Ishikawa (cell line): Measurements from ENCODE around the gene ZNF469.

Experiments used
- CEBPB ChIP-seq: IDR thresholded peaks from 2 replicates; pipeline ENCODE4 v1.6.1; 2012
- CREB1 ChIP-seq: IDR thresholded peaks from 2 replicates; pipeline ENCODE4 v1.6.1; 2012; ENCODE audit warnings: low read depth
- EGR1 ChIP-seq: IDR thresholded peaks from 2 replicates; pipeline ENCODE4 v1.6.1; 2012
- EP300 ChIP-seq: IDR thresholded peaks from 2 replicates; pipeline ENCODE4 v1.6.1; 2012; ENCODE audit warnings: borderline replicate concordance
- FOXM1 ChIP-seq: IDR thresholded peaks from 2 replicates; pipeline ENCODE4 v1.6.1; 2012; ENCODE audit warnings: low read depth, borderline replicate concordance
- NFIC ChIP-seq: IDR thresholded peaks from 2 replicates; pipeline ENCODE4 v1.6.1; 2012
- RAD21 ChIP-seq: IDR thresholded peaks from 2 replicates; pipeline ENCODE4 v1.6.1; 2012; ENCODE audit warnings: low read depth
- TAF1 ChIP-seq: IDR thresholded peaks from 2 replicates; pipeline ENCODE4 v1.6.1; 2012; ENCODE audit warnings: low read depth, mild to moderate bottlenecking
- TCF12 ChIP-seq: IDR thresholded peaks from 2 replicates; pipeline ENCODE4 v1.6.1; 2012; ENCODE audit warnings: low read depth
- TEAD4 ChIP-seq: IDR thresholded peaks from 2 replicates; pipeline ENCODE4 v1.6.1; 2012
- YY1 ChIP-seq: IDR thresholded peaks from 2 replicates; pipeline ENCODE4 v1.6.1; 2012; ENCODE audit warnings: low read depth
- ZBTB7A ChIP-seq: IDR thresholded peaks from 2 replicates; pipeline ENCODE4 v1.6.1; 2012; ENCODE audit warnings: low read depth
- TF ChIP-seq, protein P1 (sequence below): IDR thresholded peaks from 2 replicates; pipeline ENCODE4 v1.6.1; 2012
- TF ChIP-seq, protein P2 (sequence below): IDR thresholded peaks from 2 replicates; pipeline ENCODE4 v1.6.1; 2012
- TF ChIP-seq, protein P3 (sequence below): IDR thresholded peaks from 2 replicates; pipeline ENCODE4 v1.6.1; 2012; ENCODE audit warnings: low read depth, mild to moderate bottlenecking

The ZNF469 gene

DNA sequence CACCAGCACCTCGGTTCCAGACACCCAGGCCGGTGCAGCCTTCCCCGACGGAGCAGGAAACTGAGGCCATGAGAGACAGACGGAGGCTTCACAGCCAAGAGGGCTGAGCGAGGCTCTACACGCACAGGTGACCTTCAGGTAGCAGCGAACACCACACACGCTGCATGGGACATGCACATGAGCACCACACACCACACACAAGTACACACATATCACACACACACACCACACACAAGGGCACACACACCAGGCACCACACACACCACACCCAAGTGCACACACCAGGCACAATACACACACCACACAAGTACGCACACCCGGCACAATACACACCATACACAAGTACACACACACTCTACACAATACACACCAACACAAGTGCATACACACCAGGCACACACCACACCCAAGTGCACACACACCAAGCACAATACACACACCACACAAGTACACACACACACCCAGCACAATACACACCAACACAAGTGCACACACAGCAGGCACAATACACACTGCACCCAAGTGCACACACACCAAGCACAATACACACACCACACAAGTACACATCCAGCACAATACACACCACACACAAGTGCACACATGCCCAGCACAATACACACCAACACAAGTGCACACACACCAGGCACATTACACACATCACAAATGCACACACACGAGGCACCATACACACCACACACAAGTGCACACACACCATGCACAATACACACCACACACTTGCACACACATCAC lies 33.4 kb upstream of the ZNF469 start:
- TF ChIP-seq TCF12: no peak

DNA sequence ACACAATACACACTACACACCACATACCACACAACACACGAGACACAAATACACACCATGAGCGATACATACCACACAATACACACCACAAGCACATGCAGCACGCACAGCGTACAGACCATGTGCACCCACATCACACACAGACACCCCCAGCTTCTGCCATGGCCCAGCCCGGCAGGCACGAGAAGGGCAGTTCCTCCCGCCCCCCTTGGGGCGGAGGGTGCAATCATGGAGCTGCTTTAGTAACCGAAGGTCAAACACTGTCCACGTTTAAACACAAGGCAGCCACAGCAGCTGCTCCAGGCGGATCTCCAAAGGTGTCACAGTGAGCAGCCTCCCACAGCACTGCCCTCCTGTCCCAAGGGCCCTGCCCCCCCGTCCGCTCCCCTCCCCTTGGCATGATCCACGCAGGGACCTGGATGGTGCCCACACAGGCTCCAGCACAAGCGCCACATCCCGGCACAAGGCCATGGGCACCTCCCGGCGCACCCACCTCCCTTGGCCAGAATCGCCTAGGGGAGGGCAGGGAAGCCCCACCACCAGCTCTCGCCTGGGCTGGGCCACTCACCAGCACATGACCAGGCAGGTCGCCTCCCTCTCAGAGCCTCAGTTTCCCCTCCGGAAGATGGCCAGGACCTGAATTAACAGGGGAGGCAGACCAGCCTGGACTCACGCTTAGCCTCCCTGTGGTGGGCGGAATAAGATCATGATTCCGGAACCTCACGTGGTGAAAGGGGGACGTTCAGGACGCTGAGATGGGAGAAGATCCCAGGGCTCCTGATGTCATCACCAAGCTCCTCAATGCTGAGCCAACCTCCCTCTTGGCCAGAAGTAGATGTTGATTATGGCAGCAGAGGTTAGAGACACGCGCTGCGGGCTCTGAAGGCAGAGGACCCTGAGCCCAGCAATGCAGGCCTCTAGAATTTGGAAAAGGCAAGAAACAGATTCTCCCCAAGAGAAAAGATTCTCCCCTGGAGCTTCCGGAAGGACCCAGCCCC lies 32.6 kb upstream of the ZNF469 start:
- TF ChIP-seq ZBTB7A (no peak), CEBPB (no peak), TEAD4 (no peak), FOXM1 (no peak), TCF12 (no peak), RAD21 (no peak)
- TF ChIP-seq, protein P1, sequence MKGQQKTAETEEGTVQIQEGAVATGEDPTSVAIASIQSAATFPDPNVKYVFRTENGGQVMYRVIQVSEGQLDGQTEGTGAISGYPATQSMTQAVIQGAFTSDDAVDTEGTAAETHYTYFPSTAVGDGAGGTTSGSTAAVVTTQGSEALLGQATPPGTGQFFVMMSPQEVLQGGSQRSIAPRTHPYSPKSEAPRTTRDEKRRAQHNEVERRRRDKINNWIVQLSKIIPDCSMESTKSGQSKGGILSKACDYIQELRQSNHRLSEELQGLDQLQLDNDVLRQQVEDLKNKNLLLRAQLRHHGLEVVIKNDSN: no peak

DNA sequence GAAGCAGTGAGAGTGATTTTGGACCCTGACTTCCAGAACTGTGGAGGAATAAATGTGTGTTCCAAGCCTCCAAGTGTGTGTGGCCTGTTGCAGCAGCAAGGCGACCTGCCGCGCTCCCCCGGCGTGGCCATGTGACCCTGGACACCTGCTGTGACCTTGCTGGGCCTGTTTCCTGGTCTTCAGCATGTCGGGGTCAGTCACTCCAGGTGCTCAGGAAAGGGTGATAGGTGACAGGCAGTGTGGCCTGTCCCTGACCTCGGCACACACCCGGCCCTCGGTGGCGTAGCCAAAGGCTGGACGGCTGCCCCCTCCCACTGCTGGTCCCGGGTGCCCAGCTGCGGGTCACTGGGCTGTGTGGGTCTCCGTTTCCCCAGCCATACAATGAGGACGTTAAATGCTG lies 31.8 kb upstream of the ZNF469 start:
- TF ChIP-seq RAD21: no peak
- TF ChIP-seq, protein P1: peak; percentile 74
- TF ChIP-seq TCF12: no peak

DNA sequence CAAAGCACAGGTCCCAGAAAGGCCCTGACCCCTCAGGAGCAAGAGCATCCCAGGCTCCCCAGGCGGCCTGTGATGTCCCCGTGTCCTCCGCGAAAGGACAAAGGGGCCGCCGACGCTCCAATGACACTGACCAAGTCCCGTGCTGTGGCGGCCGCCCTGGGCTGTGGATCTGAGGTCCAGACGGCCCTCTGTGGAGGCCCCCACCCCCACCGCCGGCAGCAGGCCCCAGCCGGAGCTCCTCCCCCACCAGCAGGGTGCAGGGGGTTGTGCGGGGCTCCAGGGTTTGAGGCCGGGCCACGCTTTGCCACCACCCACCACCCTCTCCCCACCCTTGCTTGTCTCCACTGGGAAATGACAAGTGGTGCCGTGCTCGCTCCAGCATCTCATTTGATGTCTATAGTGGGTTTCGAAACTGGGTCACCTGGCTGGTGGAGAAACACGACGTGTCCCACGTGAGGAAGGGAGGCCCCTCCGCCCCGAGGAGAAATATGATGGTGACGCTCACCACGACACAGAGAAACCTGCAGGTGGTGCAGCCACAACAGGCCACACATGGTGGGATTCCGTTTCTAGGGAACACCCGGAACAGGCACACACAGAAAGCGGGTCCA lies 31.2 kb upstream of the ZNF469 start:
- no peak for TF ChIP-seq ZBTB7A

DNA sequence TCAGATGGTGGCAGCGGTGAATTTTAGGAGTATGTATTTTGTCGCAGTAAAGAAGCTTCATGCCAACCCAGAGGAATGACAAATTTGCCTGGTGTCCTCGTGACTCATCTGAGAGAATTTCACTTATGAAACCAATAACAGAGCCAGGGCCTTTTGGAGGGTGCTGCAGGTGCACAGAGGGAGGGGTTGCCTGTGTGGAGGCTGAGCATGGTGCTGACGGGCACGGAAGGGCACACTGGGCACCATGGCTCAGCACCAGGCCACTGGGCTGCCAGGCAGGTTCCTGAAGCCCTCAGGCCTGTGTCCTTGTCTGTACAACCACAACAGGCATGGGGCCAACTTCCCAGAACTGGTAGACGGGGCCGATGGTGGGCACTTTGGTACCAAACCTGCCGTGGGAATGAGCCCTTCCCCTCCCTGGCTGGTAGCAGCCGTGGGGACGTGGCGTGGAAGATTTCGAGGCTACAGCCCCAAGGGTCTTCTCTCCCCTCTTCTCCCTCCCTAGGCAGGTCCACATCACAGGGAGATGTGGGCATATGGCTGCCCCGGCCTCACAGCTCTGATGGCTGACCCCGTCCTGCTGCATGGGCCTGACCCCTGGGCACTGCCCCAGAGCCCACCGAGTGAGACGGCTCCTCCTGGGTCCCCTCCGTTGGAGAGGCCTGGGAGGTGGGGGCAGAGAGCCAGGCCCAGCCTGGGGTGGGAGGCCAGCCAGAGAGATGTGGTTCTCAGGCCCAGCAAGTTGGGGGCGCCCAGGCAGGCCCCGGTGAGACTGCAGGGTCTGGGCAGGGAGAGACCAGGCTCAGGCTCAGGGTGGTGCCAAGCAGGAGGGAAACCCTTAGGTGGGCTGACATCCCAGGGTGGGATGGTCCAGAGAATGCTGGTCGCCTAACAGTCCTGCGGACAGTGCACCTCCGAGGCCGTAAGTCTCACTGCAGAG lies 30.2 kb upstream of the ZNF469 start:
- TF ChIP-seq TCF12: no peak
- TF ChIP-seq EGR1: no peak
- no peak for TF ChIP-seq CREB1

DNA sequence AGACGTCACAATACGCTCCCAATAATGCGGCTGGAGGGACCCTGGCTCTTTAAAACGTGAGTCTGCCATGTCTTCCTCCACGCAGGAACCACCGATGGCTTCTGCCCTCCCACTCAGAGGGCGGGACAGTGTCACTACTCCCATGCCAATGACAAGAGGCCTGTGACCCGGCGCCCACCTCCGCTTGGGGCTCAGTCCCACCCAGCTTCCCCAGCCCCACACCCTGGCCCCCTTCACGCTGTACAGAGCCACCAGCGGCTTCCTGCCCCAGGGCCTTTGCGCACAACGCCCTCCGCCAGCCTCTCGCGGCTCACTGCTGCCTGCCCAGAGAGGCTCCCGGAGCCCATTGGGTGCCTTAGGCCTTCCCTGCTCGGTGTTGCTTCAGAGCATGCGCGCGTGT lies 29.5 kb upstream of the ZNF469 start:
- TF ChIP-seq, protein P2, sequence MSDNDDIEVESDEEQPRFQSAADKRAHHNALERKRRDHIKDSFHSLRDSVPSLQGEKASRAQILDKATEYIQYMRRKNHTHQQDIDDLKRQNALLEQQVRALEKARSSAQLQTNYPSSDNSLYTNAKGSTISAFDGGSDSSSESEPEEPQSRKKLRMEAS: no peak
- no peak for TF ChIP-seq TCF12
- TF ChIP-seq FOXM1: no peak
- no peak for TF ChIP-seq CEBPB
- no peak for TF ChIP-seq TAF1
- TF ChIP-seq YY1: no peak
- TF ChIP-seq TEAD4: no peak
- TF ChIP-seq, protein P1: no peak
- no peak for TF ChIP-seq CREB1

DNA sequence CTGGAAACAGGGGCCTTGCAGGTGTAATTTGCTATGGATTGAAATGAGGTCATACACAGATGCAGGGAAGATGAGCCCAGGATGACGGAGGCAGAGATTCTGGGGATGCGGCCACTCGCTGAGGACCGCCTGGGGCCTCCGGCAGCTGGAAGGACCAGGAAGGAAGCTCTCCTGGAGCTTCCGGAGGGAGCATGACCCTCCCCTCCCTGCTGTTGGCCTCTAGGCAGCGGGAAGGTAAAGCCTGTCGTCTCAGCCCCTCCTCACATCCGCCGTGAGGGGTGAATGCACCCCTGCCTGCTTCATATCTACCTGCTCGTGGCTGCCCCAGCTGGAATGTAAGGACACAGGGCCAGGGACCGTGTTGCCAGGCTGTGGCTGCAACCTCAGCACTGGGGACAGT lies 29.1 kb upstream of the ZNF469 start:
- TF ChIP-seq TCF12: no peak
- no peak for TF ChIP-seq YY1
- TF ChIP-seq, protein P2: no peak
- no peak for TF ChIP-seq EP300
- TF ChIP-seq TEAD4: no peak
- TF ChIP-seq NFIC: no peak
- no peak for TF ChIP-seq TAF1
- TF ChIP-seq, protein P1: no peak
- no peak for TF ChIP-seq ZBTB7A
- TF ChIP-seq CREB1: no peak
- TF ChIP-seq, protein P3, sequence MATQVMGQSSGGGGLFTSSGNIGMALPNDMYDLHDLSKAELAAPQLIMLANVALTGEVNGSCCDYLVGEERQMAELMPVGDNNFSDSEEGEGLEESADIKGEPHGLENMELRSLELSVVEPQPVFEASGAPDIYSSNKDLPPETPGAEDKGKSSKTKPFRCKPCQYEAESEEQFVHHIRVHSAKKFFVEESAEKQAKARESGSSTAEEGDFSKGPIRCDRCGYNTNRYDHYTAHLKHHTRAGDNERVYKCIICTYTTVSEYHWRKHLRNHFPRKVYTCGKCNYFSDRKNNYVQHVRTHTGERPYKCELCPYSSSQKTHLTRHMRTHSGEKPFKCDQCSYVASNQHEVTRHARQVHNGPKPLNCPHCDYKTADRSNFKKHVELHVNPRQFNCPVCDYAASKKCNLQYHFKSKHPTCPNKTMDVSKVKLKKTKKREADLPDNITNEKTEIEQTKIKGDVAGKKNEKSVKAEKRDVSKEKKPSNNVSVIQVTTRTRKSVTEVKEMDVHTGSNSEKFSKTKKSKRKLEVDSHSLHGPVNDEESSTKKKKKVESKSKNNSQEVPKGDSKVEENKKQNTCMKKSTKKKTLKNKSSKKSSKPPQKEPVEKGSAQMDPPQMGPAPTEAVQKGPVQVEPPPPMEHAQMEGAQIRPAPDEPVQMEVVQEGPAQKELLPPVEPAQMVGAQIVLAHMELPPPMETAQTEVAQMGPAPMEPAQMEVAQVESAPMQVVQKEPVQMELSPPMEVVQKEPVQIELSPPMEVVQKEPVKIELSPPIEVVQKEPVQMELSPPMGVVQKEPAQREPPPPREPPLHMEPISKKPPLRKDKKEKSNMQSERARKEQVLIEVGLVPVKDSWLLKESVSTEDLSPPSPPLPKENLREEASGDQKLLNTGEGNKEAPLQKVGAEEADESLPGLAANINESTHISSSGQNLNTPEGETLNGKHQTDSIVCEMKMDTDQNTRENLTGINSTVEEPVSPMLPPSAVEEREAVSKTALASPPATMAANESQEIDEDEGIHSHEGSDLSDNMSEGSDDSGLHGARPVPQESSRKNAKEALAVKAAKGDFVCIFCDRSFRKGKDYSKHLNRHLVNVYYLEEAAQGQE: no peak
- TF ChIP-seq CEBPB: no peak
- TF ChIP-seq RAD21: no peak
- TF ChIP-seq EGR1: no peak
